ENCODE measurements around the gene LUZP1. TPM values are rescaled to one million over a fixed set of nuclear protein-coding genes. Genes with fewer than 3 reads are reported as not detected.

The LUZP1 gene
- total and polyA plus RNA-seq, 10 of the 15 experiments (the other 5 are each of a cell fraction or from before 2014, with no cell fraction given): 11.3 to 28.2 (median 17.3) TPM

DNA sequence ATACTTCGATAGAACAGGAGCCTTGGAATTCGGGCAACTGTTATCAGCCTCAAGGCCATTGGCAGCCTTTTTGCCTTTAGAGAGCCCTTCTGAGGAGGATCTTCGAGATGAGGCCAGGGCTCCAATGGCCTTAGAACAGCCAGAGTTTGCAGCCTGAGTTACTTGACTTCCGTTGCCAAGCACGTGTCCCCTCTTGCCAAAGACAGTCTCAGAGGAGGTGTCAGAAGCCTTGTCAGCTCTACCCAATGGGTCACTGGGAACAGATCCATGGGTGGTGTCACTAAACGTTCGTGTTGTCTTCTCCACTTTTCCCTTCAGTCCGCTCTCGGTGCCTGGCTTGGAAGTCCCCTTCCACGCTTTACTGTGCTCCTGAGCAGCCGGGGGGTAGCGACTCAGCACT is 76.2 kb downstream of the LUZP1 start:
- no peaks in the 10 kb centered on the region for H3K27me3 ChIP-seq (replicated peaks in 1 of 2; ENCODE audit: control insufficient read depth in 2 of 2, insufficient read depth in 2 of 2, low read length in 1 of 2)
- H3K79me2 ChIP-seq (ENCODE audit: control insufficient read depth, insufficient read depth, low read length): no peaks in the 10 kb centered on the region
- no TSS peak for BruUV-seq (replicated peaks)
- TF ChIP-seq NR2F1 (conservative IDR thresholded peaks at IDR 0.05) (no peak), POLR2AphosphoS2 (IDR thresholded peaks at IDR 0.05; ENCODE audit: low read depth, low read length) (no peak), CHD1 (IDR thresholded peaks at IDR 0.05; ENCODE audit: low read depth, low read length) (no peak), RAD21 (IDR thresholded peaks at IDR 0.05; ENCODE audit: insufficient read depth, low read depth, low read length) (no peak), ZSCAN29 (IDR thresholded peaks at IDR 0.05) (no peak), STAT1 (conservative IDR thresholded peaks at IDR 0.05) (no peak), JUNB (IDR thresholded peaks at IDR 0.05) (no peak), BMI1 (IDR thresholded peaks at IDR 0.05; ENCODE audit: borderline replicate concordance) (no peak), TCF3 (IDR thresholded peaks at IDR 0.05; ENCODE audit: borderline replicate concordance, insufficient read depth, low read depth, low read length) (no peak), RB1 (IDR thresholded peaks at IDR 0.05; ENCODE audit: borderline replicate concordance) (no peak), MXI1 (IDR thresholded peaks at IDR 0.05; ENCODE audit: low read depth, low read length) (no peak)
- TF ChIP-seq, protein P1, sequence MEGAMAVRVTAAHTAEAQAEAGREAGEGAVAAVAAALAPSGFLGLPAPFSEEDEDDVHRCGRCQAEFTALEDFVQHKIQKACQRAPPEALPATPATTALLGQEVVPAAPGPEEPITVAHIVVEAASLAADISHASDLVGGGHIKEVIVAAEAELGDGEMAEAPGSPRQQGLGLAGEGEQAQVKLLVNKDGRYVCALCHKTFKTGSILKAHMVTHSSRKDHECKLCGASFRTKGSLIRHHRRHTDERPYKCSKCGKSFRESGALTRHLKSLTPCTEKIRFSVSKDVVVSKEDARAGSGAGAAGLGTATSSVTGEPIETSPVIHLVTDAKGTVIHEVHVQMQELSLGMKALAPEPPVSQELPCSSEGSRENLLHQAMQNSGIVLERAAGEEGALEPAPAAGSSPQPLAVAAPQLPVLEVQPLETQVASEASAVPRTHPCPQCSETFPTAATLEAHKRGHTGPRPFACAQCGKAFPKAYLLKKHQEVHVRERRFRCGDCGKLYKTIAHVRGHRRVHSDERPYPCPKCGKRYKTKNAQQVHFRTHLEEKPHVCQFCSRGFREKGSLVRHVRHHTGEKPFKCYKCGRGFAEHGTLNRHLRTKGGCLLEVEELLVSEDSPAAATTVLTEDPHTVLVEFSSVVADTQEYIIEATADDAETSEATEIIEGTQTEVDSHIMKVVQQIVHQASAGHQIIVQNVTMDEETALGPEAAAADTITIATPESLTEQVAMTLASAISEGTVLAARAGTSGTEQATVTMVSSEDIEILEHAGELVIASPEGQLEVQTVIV (IDR thresholded peaks at IDR 0.05; ENCODE audit: borderline replicate concordance, partially characterized antibody): no peak
- TF ChIP-seq, protein P2, sequence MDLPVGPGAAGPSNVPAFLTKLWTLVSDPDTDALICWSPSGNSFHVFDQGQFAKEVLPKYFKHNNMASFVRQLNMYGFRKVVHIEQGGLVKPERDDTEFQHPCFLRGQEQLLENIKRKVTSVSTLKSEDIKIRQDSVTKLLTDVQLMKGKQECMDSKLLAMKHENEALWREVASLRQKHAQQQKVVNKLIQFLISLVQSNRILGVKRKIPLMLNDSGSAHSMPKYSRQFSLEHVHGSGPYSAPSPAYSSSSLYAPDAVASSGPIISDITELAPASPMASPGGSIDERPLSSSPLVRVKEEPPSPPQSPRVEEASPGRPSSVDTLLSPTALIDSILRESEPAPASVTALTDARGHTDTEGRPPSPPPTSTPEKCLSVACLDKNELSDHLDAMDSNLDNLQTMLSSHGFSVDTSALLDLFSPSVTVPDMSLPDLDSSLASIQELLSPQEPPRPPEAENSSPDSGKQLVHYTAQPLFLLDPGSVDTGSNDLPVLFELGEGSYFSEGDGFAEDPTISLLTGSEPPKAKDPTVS (IDR thresholded peaks at IDR 0.05; ENCODE audit: low read depth, low read length): no peak
- ChIA-PET RAD21 (ENCODE audit: unreplicated experiment) (no interaction called here), POLR2A (interaction anchor here (0.6 kb wide), 1 partner anchor 73 kb away, joined by 3 read pairs; no protein-coding TSS in a partner anchor), CTCF (interaction anchor here (1.2 to 20.3 kb wide), 3 partner anchors 11 to 90 kb away, joined by 4 to 961 read pairs (median 7); no protein-coding TSS in a partner anchor), SMC1A (ENCODE audit: uncharacterized antibody, unreplicated experiment) (interaction anchor here (1.2 to 5.8 kb wide), 4 partner anchors 11 to 102 kb away, joined by 3 to 110 read pairs (median 8); no protein-coding TSS in a partner anchor)
- H3K9ac ChIP-seq (ENCODE audit: control insufficient read depth, insufficient read depth, low read length): no peak overlapping the region
- no peak overlapping the region for H2AFZ ChIP-seq (ENCODE audit: control insufficient read depth, low read depth, low read length)
- 78% methylated on average over 12 of the region's 12 CpGs for WGBS (ENCODE audit: insufficient coverage, insufficient replicate concordance, low lambda C conversion rate, missing lambda C conversion rate)
- FAIRE-seq (no peak), DNase-seq (ENCODE audit: low read depth, low spot score) (no peak), ATAC-seq (no peak)
- no peaks in the 10 kb centered on the region for H3K4me1 ChIP-seq (ENCODE audit: control insufficient read depth, insufficient read depth, low read length)
- no peaks in the 10 kb centered on the region for H3K9me3 ChIP-seq (replicated peaks; ENCODE audit: control insufficient read depth, insufficient read depth, low read length)
- no peak overlapping the region for H3K4me2 ChIP-seq (ENCODE audit: control insufficient read depth, insufficient read depth)
- no peak overlapping the region for H3K27ac ChIP-seq (ENCODE audit: control insufficient read depth, insufficient read depth)
- no peaks in the 10 kb centered on the region for H4K20me1 ChIP-seq (ENCODE audit: control insufficient read depth, insufficient read depth)
- H3K4me3 ChIP-seq: no peak overlapping the region
- in situ Hi-C loops (cut with MboI) (no loop called here), intact Hi-C loops (cut with micrococcal nuclease; ENCODE audit: unreplicated experiment) (no loop called here)
- peaks cover 8 to 21% of the 10 kb centered on the region in 2 experiments for H3K36me3 ChIP-seq (ENCODE audit: control insufficient read depth in 2 of 2, insufficient read depth in 2 of 2, low read length in 1 of 2)

All from GM12878 (cell line).